ENCODE measurements around the gene NF2. TPM values are rescaled to one million over a fixed set of nuclear protein-coding genes. Genes with fewer than 3 reads are reported as not detected.

NF2 gene
- total RNA-seq, 8 experiments from 2014 or later, result 20.3 to 51.2 (median 34.8) TPM

GRCh38 chr22:29715705-29716104 lies 112.3 kb downstream of the NF2 start:
- Histone ChIP-seq H3K27ac (no peak overlapping the region), H3K4me3 (no peak overlapping the region), H3K4me1 (replicated peaks in 1 of 2) (peaks cover 50 to 69% of the 10 kb centered on the region in 2 donors)
- 10 to 90% (median 69%) methylated on average over 2 to 3 of the region's 5 CpGs; no CpG with 5 or more reads in 7 of the 10 experiments for WGBS, 10 experiments
- in situ Hi-C loops (cut with MboI; ENCODE audit: low pct_unique_long_range_greater_than_20kb in 2 of 9, low sequenced_read_pairs in 9 of 9, unreplicated experiment in 9 of 9), result no loop called here
- ATAC-seq (replicated peaks in 6 of 8), result no peak

- WGBS, 10 experiments, result 9 to 100% (median 55%) methylated on average over 1 to 6 of the region's 16 CpGs; no CpG with 5 or more reads in 4 of the 10 experiments
- in situ Hi-C loops (cut with MboI; ENCODE audit: low pct_unique_long_range_greater_than_20kb in 2 of 9, low sequenced_read_pairs in 9 of 9, unreplicated experiment in 9 of 9), result no loop called here
- Histone ChIP-seq H3K27ac (no peak overlapping the region), H3K4me3 (no peak overlapping the region), H3K4me1 (replicated peaks in 1 of 2) (peaks cover 52 to 74% of the 10 kb centered on the region in 2 donors)
- ATAC-seq (replicated peaks in 6 of 8), result peak; percentile 35 to 96 (median 71)
Measured at GRCh38 chr22:29716814-29717545, 113.5 kb downstream of the NF2 start.

- in situ Hi-C loops (cut with MboI; ENCODE audit: low pct_unique_long_range_greater_than_20kb in 2 of 9, low sequenced_read_pairs in 9 of 9, unreplicated experiment in 9 of 9), result no loop called here
- H3K4me3 ChIP-seq, result no peak overlapping the region
- peaks cover 52 to 72% of the 10 kb centered on the region in 2 donors for H3K4me1 ChIP-seq (replicated peaks in 1 of 2)
- ATAC-seq (replicated peaks in 6 of 8), result no peak
- WGBS, 10 experiments, result 70 to 100% (median 87%) methylated on average over 2 to 4 of the region's 11 CpGs; no CpG with 5 or more reads in 4 of the 10 experiments
- H3K27ac ChIP-seq, result no peak overlapping the region
Measured at GRCh38 chr22:29717789-29718188, 114.4 kb downstream of the NF2 start.

- H3K27ac ChIP-seq, result no peak overlapping the region
- peaks cover 37 to 58% of the 10 kb centered on the region in 2 donors for H3K4me1 ChIP-seq (replicated peaks in 1 of 2)
- no peak for ATAC-seq (replicated peaks in 6 of 8)
- peak overlapping the region in 3 of 5 donors; percentile 32 to 40 (median 35) for H3K4me3 ChIP-seq
- in situ Hi-C loops (cut with MboI; ENCODE audit: low pct_unique_long_range_greater_than_20kb in 2 of 9, low sequenced_read_pairs in 9 of 9, unreplicated experiment in 9 of 9), result no loop called here
- 22 to 60% (median 38%) methylated on average over 2 to 4 of the region's 24 CpGs; no CpG with 5 or more reads in 6 of the 10 experiments for WGBS, 10 experiments
Measured at GRCh38 chr22:29718949-29719898, 115.8 kb downstream of the NF2 start.

- WGBS, 10 experiments, result no CpG with 5 or more reads among the region's 115 CpGs
- H3K4me1 ChIP-seq (replicated peaks in 1 of 2), result peaks cover 30 to 51% of the 10 kb centered on the region in 2 donors
- H3K27ac ChIP-seq, result no peak within 1 kb of the TSS
- ATAC-seq (replicated peaks in 6 of 8), result peak in 6 of 8 experiments; percentile 32 to 55 (median 38)
- peak within 1 kb of the TSS; percentile 23 to 40 (median 32) for H3K4me3 ChIP-seq
- in situ Hi-C loops (cut with MboI; ENCODE audit: low pct_unique_long_range_greater_than_20kb in 2 of 9, low sequenced_read_pairs in 9 of 9, unreplicated experiment in 9 of 9), result no loop called here
Measured at GRCh38 chr22:29719899-29720645, 116.6 kb downstream of the NF2 start, which contains the start of gene CABP7. CABP7 (plus strand) TSS chr22:29720003; CDS start chr22:29720425, 422 bp downstream.

- peaks cover 30 to 51% of the 10 kb centered on the region in 2 donors for H3K4me1 ChIP-seq (replicated peaks in 1 of 2)
- peak overlapping the region; percentile 23 to 40 (median 32) for H3K4me3 ChIP-seq
- 0% methylated on average over 2 of the region's 53 CpGs; no CpG with 5 or more reads in 9 of the 10 experiments for WGBS, 10 experiments
- ATAC-seq (replicated peaks in 6 of 8), result peak in 2 of 8 experiments; percentile 2 to 5
- H3K27ac ChIP-seq, result no peak overlapping the region
- in situ Hi-C loops (cut with MboI; ENCODE audit: low pct_unique_long_range_greater_than_20kb in 2 of 9, low sequenced_read_pairs in 9 of 9, unreplicated experiment in 9 of 9), result no loop called here
Measured at GRCh38 chr22:29720811-29721323, 117.4 kb downstream of the NF2 start.

- Histone ChIP-seq H3K4me3 (no peak overlapping the region), H3K4me1 (replicated peaks in 1 of 2) (peaks cover 36 to 43% of the 10 kb centered on the region in 2 donors), H3K27ac (no peak overlapping the region)
- no peak for ATAC-seq (replicated peaks in 6 of 8)
- WGBS, 10 experiments, result no CpG with 5 or more reads among the region's 7 CpGs
- in situ Hi-C loops (cut with MboI; ENCODE audit: low pct_unique_long_range_greater_than_20kb in 2 of 9, low sequenced_read_pairs in 9 of 9, unreplicated experiment in 9 of 9), result no loop called here
Measured at GRCh38 chr22:29722151-29722550, 118.7 kb downstream of the NF2 start.

- Histone ChIP-seq H3K4me3 (no peak overlapping the region), H3K27ac (no peak overlapping the region), H3K4me1 (replicated peaks in 1 of 2) (peaks cover 36 to 39% of the 10 kb centered on the region in 2 donors)
- WGBS, 10 experiments, result 40 to 67% (median 61%) methylated on average over 1 to 7 of the region's 16 CpGs; no CpG with 5 or more reads in 7 of the 10 experiments
- no peak for ATAC-seq (replicated peaks in 6 of 8)
- in situ Hi-C loops (cut with MboI; ENCODE audit: low pct_unique_long_range_greater_than_20kb in 2 of 9, low sequenced_read_pairs in 9 of 9, unreplicated experiment in 9 of 9), result no loop called here
Measured at GRCh38 chr22:29722587-29722986, 119.2 kb downstream of the NF2 start.

- ATAC-seq (replicated peaks in 6 of 8), result no peak
- Histone ChIP-seq H3K4me3 (no peak overlapping the region), H3K4me1 (replicated peaks in 1 of 2) (peaks cover 27 to 28% of the 10 kb centered on the region in 2 donors), H3K27ac (no peak overlapping the region)
- WGBS, 10 experiments, result 40 to 93% (median 80%) methylated on average over 1 to 3 of the region's 10 CpGs; no CpG with 5 or more reads in 7 of the 10 experiments
- in situ Hi-C loops (cut with MboI; ENCODE audit: low pct_unique_long_range_greater_than_20kb in 2 of 9, low sequenced_read_pairs in 9 of 9, unreplicated experiment in 9 of 9), result no loop called here
Measured at GRCh38 chr22:29723766-29724165, 120.3 kb downstream of the NF2 start.

GRCh38 chr22:29724843-29725242 lies 121.4 kb downstream of the NF2 start:
- in situ Hi-C loops (cut with MboI; ENCODE audit: low pct_unique_long_range_greater_than_20kb in 2 of 9, low sequenced_read_pairs in 9 of 9, unreplicated experiment in 9 of 9), result no loop called here
- Histone ChIP-seq H3K4me3 (no peak overlapping the region), H3K27ac (no peak overlapping the region), H3K4me1 (replicated peaks in 1 of 2) (peaks cover 19 to 25% of the 10 kb centered on the region in 2 donors)
- no peak for ATAC-seq (replicated peaks in 6 of 8)
- WGBS, 10 experiments, result 0 to 100% (median 35%) methylated on average over 1 to 2 of the region's 8 CpGs; no CpG with 5 or more reads in 6 of the 10 experiments

GRCh38 chr22:29726106-29726505 lies 122.7 kb downstream of the NF2 start:
- Histone ChIP-seq H3K4me3 (no peak overlapping the region), H3K27ac (no peak overlapping the region), H3K4me1 (replicated peaks in 1 of 2) (peaks cover 11 to 22% of the 10 kb centered on the region in 2 donors)
- ATAC-seq (replicated peaks in 6 of 8), result peak in 1 of 8 experiments; percentile 38
- in situ Hi-C loops (cut with MboI; ENCODE audit: low pct_unique_long_range_greater_than_20kb in 2 of 9, low sequenced_read_pairs in 9 of 9, unreplicated experiment in 9 of 9), result no loop called here
- WGBS, 10 experiments, result 74 to 100% (median 80%) methylated on average over 1 to 2 of the region's 7 CpGs; no CpG with 5 or more reads in 7 of the 10 experiments

GRCh38 chr22:29726512-29727130 lies 123.2 kb downstream of the NF2 start:
- H3K4me3 ChIP-seq, result no peak overlapping the region
- H3K27ac ChIP-seq, result no peak overlapping the region
- peaks cover 6 to 19% of the 10 kb centered on the region in 2 donors for H3K4me1 ChIP-seq (replicated peaks in 1 of 2)
- ATAC-seq (replicated peaks in 6 of 8), result no peak
- WGBS, 10 experiments, result 50 to 100% (median 73%) methylated on average over 1 to 9 of the region's 15 CpGs; no CpG with 5 or more reads in 6 of the 10 experiments
- in situ Hi-C loops (cut with MboI; ENCODE audit: low pct_unique_long_range_greater_than_20kb in 2 of 9, low sequenced_read_pairs in 9 of 9, unreplicated experiment in 9 of 9), result no loop called here
